GM19193 (cell line): ENCODE data around the gene RBM20.

ENCODE experiments used
- POLR2A ChIP-seq: IDR thresholded peaks from 4 replicates; pipeline ENCODE4 v1.6.1; 2011; ENCODE audit not compliant: insufficient read depth, insufficient read length; ENCODE audit errors: extremely low read depth

Gene RBM20

GRCh38 chr10:110774069-110775019 is 130.2 kb downstream of the RBM20 start:
- TF ChIP-seq POLR2A, result no peak

- TF ChIP-seq POLR2A, result no peak
Measured at GRCh38 chr10:110775020-110775375, 130.9 kb downstream of the RBM20 start.

GRCh38 chr10:110775406-110775805 is 131.3 kb downstream of the RBM20 start:
- TF ChIP-seq POLR2A, result no peak

GRCh38 chr10:110777017-110777416 is 132.9 kb downstream of the RBM20 start:
- no peak for TF ChIP-seq POLR2A

- no peak for TF ChIP-seq POLR2A
Measured at GRCh38 chr10:110777661-110778060, 133.5 kb downstream of the RBM20 start.

GRCh38 chr10:110778211-110778610 is 134.1 kb downstream of the RBM20 start:
- TF ChIP-seq POLR2A, result no peak

GRCh38 chr10:110779489-110779888 is 135.4 kb downstream of the RBM20 start:
- TF ChIP-seq POLR2A, result no peak

- TF ChIP-seq POLR2A, result no peak
Measured at GRCh38 chr10:110780704-110781103, 136.6 kb downstream of the RBM20 start.

GRCh38 chr10:110781139-110781538 is 137.0 kb downstream of the RBM20 start:
- TF ChIP-seq POLR2A, result no peak

- no peak for TF ChIP-seq POLR2A
Measured at GRCh38 chr10:110782616-110783015, 138.5 kb downstream of the RBM20 start.

GRCh38 chr10:110783509-110784107 is 139.5 kb downstream of the RBM20 start:
- TF ChIP-seq POLR2A, result no peak

GRCh38 chr10:110784198-110784597 is 140.1 kb downstream of the RBM20 start:
- TF ChIP-seq POLR2A, result no peak

GRCh38 chr10:110786172-110786571 is 142.0 kb downstream of the RBM20 start:
- no peak for TF ChIP-seq POLR2A

GRCh38 chr10:110788620-110789385 is 144.7 kb downstream of the RBM20 start:
- TF ChIP-seq POLR2A, result no peak
